Left renal pelvis (tissue), 4 donors: ENCODE measurements around the gene GRK3. TPM values are rescaled to one million over a fixed set of nuclear protein-coding genes. Genes with fewer than 3 reads are reported as not detected.
"Not testable (repeated sequence)": the region's sequence is repeated elsewhere in the genome, so short reads cannot be mapped to it uniquely, and the experiment has no call there.

Experiments used
- DNase-seq, 4 donors: peaks; one replicate each; pipeline ENCODE4 v3.0.0-alpha.2; 2013; ENCODE audit warnings: low read depth in 4 of 4, low spot score in 3 of 4
- polyA plus RNA-seq, 4 donors: library from polyadenylated mRNA; unstranded; fragments of 120-200 nt; gene quantifications; one replicate each; pipeline ENCODE4 v1.2.1, GENCODE V29; 2013; ENCODE audit not compliant: insufficient read length in 4 of 4

Gene GRK3
- 10 to 100 TPM in 3 of 4 donors, 1 to 10 TPM in 1; 6.0 to 11.3 (median 10.4) TPM for polyA plus RNA-seq

GRCh38 chr22:25564320-25564978, at the start of gene GRK3:
Gene GRK3, plus strand, starts transcription at chr22:25564675. Its CDS starts 366 bp downstream, at chr22:25565041.
- peak; percentile 42 to 64 (median 57) for DNase-seq

GRCh38 chr22:25518000-25518663, 46.3 kb upstream of the GRK3 start:
- no peak for DNase-seq

- no peak for DNase-seq
Observed at GRCh38 chr22:25525376-25525775, 39.1 kb upstream of the GRK3 start.

GRCh38 chr22:25525804-25526584, 38.5 kb upstream of the GRK3 start:
- not testable (repeated sequence) for DNase-seq

GRCh38 chr22:25527016-25527415, 37.5 kb upstream of the GRK3 start:
- DNase-seq = not testable (repeated sequence)

GRCh38 chr22:25528068-25528467, 36.4 kb upstream of the GRK3 start:
- DNase-seq = not testable (repeated sequence)

- DNase-seq = not testable (repeated sequence)
Observed at GRCh38 chr22:25529059-25529458, 35.4 kb upstream of the GRK3 start.

- DNase-seq = not testable (repeated sequence)
Observed at GRCh38 chr22:25529541-25530137, 34.8 kb upstream of the GRK3 start.

GRCh38 chr22:25531677-25532076, 32.8 kb upstream of the GRK3 start:
- DNase-seq = not testable (repeated sequence)

GRCh38 chr22:25534724-25535123, 29.8 kb upstream of the GRK3 start:
- no peak for DNase-seq

- no peak for DNase-seq
Observed at GRCh38 chr22:25536589-25536988, 27.9 kb upstream of the GRK3 start.

- no peak for DNase-seq
Observed at GRCh38 chr22:25540166-25540907, 24.1 kb upstream of the GRK3 start.

- no peak for DNase-seq
Observed at GRCh38 chr22:25540908-25541660, 23.4 kb upstream of the GRK3 start.

- DNase-seq = no peak
Observed at GRCh38 chr22:25542191-25542590, 22.3 kb upstream of the GRK3 start.

GRCh38 chr22:25542720-25543402, 21.6 kb upstream of the GRK3 start:
- no peak for DNase-seq

- no peak for DNase-seq
Observed at GRCh38 chr22:25545146-25545545, 19.3 kb upstream of the GRK3 start.

GRCh38 chr22:25545672-25546071, 18.8 kb upstream of the GRK3 start:
- no peak for DNase-seq

- DNase-seq = no peak
Observed at GRCh38 chr22:25546242-25546641, 18.2 kb upstream of the GRK3 start.

GRCh38 chr22:25546751-25547150, 17.7 kb upstream of the GRK3 start:
- DNase-seq = no peak
